Measurements from ENCODE around the gene GOT1. TPM values are rescaled to one million over a fixed set of nuclear protein-coding genes. Genes with fewer than 3 reads are reported as not detected.

Gene GOT1
- total and polyA plus RNA-seq, 2 of the 8 experiments (the other 6 are each of a cell fraction or from before 2014, with no cell fraction given): 16.7 to 47.0 TPM

- TF ChIP-seq CHD7 (IDR thresholded peaks at IDR 0.05; ENCODE audit: insufficient replicate concordance, low read length): no peak
- TF ChIP-seq RBBP5 (IDR thresholded peaks at IDR 0.05; ENCODE audit: borderline replicate concordance, low read depth, low read length): no peak
- no peak for TF ChIP-seq POLR2AphosphoS5 (IDR thresholded peaks at IDR 0.05; ENCODE audit: low read depth, low read length)
- peak in 1 of 3 experiments; percentile 3; a peak in 1 of 4 replicates for TF ChIP-seq CTCF (IDR thresholded peaks at IDR 0.05; ENCODE audit: control extremely low read depth in 1 of 3, insufficient read depth in 1 of 3, low read depth in 1 of 3, low read length in 3 of 3)
These were observed 39.9 kb upstream of the GOT1 start (continued) for GRCh38 chr10:99470327-99470726.

All from H1 (cell line).